ENCODE results near the gene FAM24B. TPM values are rescaled to one million over a fixed set of nuclear protein-coding genes. Genes with fewer than 3 reads are reported as not detected.

The FAM24B gene
- total RNA-seq, 1 experiment from 2014 or later: 4.3 TPM

DNA sequence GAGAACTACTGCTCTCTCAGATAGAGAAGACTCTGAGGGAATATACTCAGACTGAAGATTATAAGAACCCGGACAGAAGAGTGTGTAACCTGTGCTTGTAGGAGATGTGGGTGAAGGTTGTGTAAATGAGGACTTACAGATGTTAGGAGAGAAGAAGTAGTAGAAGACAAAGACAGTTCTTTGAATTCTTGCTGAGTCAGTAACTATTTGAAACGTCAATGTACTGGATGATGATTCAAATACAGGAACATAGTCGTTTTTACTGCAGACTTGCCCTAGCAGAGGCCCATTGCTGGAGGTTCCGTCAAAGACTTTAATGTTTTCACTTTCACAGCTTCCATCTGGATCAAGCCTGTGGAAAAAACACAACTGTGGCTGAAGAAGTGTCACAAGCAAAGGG lies 40.5 kb downstream of the FAM24B start:
- in situ Hi-C loops (cut with HindIII; ENCODE audit: low sequenced_read_pairs): no loop called here
- DNase-seq (ENCODE audit: low spot score): no peak

DNA sequence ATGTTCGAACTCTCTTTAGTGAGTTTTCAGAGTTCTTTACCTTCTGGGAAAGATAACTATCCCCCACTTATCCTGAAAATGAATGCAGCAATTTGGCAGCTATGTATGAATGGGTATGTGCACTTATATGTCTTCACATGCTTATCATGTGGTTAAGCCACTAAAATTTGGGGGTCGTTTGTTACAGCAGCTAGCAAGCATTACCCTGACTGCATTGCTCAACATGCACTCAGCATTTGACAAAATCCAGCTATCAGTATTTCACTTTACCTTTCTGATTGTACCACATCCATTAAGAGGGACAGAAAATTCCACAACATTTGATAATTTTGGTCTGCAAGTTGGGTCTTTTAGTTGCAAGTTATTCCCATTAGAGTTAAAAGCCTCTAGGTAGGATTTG lies 43.5 kb downstream of the FAM24B start:
- in situ Hi-C loops (cut with HindIII; ENCODE audit: low sequenced_read_pairs): no loop called here

DNA sequence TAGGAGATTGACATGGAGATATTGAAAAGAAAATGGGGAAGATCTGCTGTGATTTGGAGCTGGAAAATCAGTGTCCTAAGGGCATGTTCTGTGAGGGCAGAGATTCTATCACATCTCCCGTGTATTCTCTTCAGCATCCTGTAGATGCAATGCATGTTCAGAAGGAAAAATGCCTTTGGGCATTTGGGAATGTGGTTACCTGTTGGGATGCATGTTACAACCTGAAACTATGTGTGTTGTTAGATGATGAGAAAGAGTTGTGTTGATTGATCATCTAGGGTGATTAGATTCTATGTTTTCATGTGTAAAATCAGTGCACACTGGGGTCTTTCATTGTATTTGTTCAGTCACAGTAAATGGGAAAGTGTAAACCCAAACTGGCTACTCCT lies 48.4 kb downstream of the FAM24B start:
- no peak for DNase-seq (ENCODE audit: low spot score)
- in situ Hi-C loops (cut with HindIII; ENCODE audit: low sequenced_read_pairs): no loop called here

More for the DNA sequence above, 43.5 kb downstream of the FAM24B start:
- no peak for DNase-seq (ENCODE audit: low spot score)

DNA sequence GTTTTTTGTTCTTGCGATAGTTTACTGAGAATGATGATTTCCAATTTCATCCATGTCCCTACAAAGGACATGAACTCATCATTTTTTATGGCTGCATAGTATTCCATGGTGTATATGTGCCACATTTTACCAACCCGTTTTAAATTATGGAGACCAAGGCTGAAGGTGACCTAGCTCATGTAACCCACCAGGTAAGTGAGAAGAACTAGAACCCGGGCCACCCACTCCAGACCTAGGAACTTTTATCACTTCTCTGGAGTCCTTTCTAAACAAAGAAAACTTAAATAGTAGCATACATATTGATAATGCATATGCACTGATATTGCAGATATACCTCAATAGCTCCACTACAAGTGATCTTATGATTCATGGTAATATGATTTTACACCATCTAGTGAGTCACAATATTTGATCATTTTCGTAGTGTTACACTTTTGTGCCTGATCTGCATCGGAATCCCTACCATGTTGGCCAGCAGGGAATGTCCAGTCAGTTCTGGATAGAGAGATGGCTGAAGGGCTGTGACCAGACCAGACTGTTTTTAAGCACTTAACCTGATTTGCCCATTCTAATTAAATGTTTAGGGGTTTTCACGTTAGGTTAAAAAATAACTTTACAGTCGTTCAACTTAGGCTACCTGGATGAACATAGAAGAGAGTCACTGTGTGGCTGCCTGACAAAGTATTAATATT lies 49.0 kb downstream of the FAM24B start:
- in situ Hi-C loops (cut with HindIII; ENCODE audit: low sequenced_read_pairs): no loop called here

DNA sequence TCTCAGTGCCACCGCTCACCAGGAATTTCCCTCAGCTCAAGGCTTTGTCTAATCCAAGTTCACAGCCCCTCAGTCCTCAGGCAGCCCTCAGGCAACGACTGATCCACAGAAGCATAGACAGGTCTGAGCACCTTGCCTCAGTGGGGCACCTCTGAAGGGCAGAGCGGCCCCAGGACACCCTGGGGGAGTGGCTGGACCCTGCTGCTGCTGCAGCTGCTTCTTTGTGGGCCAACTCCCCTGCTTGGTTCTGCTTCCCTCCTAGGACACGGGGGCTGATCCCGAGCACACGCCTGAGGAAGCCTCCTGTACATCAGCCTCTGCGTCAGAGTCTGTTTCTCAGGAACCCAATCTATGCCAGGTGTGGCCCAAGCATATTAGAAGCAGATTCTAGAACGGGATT lies 49.9 kb downstream of the FAM24B start:
- no peak for DNase-seq (ENCODE audit: low spot score)
- in situ Hi-C loops (cut with HindIII; ENCODE audit: low sequenced_read_pairs): no loop called here

More for the DNA sequence above, 49.0 kb downstream of the FAM24B start:
- DNase-seq (ENCODE audit: low spot score): no peak

DNA sequence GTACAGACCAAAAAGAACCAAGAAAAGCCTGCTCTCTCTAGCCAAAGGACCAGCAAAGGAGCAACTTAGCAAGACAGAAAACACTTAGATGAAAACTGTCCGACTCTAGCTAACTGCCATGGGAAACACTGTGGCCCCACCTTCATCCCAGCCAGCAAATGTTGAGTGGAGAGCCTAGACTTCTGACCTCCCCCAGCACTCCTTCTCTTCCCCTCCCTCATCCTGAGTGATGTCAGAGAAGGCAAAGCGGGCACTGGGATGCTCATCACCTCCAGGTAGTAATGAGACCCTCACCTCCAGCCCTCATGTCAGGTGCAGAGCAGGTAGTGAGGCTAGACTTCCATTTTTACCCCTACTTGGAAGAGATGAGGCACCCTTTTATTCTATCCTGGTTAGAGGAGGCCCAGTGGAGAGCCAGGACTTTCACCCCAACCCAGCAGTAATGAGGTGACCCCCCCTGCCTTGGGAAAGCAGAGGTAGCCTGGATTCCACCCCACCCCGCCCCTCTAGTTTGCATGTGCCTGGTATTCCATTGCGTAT lies 50.6 kb downstream of the FAM24B start:
- no peak for DNase-seq (ENCODE audit: low spot score)
- in situ Hi-C loops (cut with HindIII; ENCODE audit: low sequenced_read_pairs): no loop called here

DNA sequence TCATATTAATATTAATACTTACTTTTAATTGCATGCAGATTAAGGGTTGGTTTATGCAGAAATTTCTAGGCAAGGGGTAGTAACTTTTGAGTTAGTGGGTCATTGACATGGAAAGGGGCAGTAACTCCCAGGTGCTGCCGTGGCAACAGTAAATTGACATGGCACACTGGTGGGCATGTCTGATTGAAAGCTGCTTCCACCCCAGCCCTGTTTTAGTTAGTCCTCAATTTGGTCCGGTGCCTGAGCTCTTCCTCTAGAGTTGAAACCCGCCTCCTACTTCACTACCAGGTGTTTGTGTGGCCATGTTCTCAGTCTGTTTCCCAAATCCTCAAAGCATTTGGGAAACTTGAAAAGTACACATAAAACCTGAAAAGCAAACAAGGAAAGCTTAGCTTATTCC lies 52.1 kb downstream of the FAM24B start:
- no peak for DNase-seq (ENCODE audit: low spot score)
- in situ Hi-C loops (cut with HindIII; ENCODE audit: low sequenced_read_pairs): no loop called here

DNA sequence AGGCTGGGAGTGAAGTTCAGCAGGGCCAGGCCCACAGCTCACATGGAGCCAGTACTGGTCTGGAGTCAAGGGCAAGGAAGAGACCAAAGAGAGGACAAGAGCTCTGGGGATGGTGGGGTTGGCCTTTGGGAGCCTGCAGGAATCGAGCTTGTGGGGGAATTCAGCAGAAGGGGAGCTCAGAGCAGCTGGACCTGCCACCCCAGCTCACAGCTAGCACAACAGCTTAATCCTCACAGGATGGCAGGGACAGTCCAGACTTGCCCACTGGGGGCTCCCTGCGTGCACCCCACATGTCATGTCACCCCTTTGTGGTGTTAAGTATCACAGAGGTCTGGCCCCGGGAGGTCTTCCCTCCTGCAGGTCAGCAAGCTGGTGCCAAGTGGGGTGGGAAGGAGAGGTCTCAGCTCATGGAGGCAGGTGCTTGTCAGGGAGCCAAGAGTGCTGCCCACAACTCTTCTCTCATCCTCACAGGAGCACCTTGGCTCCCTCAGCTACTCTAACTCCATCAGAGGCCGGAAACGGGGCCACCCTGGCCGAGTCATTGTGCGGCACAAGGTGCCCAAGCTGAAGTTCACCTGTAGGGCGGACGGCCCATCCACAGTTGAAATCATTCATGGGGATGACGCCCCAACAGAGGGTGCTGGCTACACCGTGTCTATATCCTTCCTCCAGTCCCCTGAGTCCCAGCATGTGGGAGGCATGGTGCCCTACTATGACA lies 56.2 kb downstream of the FAM24B start:
- in situ Hi-C loops (cut with HindIII; ENCODE audit: low sequenced_read_pairs): no loop called here
- DNase-seq (ENCODE audit: low spot score): no peak

DNA sequence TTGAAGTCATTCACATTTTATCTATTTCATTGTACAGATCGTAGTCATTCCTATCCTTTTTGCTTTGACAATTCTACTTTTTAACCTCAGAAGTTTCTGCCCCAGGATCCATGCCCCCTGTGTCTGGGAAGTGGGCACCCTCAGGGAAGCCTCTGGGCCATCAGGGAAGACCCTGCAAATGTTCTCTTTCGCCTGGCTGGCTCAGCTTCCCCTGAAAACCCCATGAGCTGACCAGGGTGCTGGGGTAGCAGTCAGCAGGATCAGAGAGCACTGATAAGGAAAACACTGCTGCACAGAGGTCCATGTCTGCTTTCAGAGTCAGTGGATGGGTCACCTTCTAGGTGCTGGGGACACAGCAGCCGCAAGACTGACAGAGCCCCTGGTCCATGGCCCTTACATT lies 57.6 kb downstream of the FAM24B start:
- in situ Hi-C loops (cut with HindIII; ENCODE audit: low sequenced_read_pairs): no loop called here
- DNase-seq (ENCODE audit: low spot score): no peak

DNA sequence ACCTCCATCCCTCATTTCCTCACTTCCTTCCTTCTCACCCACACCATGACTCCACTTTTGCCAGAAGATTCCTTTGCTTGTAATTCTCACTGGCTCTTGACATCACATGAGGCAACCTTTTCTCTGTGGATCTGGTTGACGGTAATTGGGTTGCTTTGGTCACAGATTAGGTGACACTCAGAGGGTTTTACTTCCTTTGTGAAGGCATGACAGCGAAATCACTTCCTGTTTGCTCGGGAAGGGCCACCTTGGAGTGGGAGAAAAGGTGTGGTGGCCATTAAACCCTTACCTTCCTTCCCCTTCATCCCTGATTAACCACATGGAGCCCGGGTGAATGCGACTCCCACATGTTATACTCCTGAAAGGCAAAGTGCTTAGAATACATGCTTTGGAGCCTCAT lies 63.9 kb downstream of the FAM24B start:
- in situ Hi-C loops (cut with HindIII; ENCODE audit: low sequenced_read_pairs): no loop called here
- no peak for DNase-seq (ENCODE audit: low spot score)

DNA sequence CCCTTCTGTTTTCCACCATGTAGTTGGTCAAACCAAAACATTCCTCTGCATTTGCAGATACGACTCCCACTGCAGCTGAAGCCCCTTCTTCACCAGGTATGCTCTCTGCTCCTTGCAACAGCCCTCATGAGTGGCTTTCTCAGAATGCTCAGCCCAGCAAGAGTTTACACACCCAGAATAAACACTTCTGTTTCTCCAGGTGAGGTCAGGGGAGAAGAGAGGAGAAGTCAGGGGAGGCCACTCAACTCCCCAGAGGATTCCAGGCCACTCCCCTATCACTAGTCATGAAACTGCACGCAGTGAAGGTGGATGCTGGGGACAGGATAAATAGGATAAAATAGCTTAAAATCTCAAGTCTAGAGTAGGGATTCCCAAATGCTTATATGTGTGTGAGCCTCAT lies 64.9 kb downstream of the FAM24B start:
- no peak for DNase-seq (ENCODE audit: low spot score)
- in situ Hi-C loops (cut with HindIII; ENCODE audit: low sequenced_read_pairs): no loop called here

DNA sequence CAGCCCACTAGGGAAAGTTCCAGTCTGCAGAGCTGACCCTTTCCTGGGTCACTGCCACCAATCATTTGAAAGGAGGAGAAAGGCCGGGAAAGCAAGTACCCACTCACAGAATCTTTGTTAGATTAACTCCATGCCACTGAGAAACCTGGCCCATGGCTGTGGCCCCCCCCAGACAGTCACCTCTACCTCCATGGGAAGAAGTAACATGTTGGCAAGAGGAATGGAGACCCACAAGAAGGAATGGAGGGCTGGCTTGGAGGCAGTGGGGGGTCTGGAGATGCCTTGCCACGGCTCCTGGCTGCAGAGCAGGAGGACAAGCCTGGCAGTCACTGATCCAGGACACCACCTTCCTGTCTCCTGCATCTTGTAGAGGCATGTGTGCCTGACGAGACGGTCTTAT lies 66.6 kb downstream of the FAM24B start:
- in situ Hi-C loops (cut with HindIII; ENCODE audit: low sequenced_read_pairs): no loop called here
- no peak for DNase-seq (ENCODE audit: low spot score)

DNA sequence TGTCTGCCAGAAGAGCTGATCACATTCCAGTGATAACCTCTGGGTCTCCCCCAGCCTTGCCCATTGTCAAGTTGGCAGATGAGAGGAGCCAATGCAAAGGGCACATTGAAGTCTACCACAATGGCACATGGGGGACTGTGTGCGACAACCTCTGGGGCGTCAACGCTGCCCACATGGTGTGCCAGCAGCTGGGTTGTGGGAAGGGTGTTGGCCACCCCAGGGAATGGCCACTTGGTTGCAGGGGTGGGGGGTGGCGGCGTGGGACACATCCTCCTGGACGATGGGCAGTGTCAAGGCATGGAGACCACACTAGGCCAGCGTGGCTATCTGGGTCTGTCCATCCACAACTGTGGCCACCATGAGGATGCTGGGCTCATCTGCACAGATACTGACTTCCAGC lies 77.1 kb downstream of the FAM24B start:
- in situ Hi-C loops (cut with HindIII; ENCODE audit: low sequenced_read_pairs): no loop called here

More for the DNA sequence above, 77.1 kb downstream of the FAM24B start:
- no peak for DNase-seq (ENCODE audit: low spot score)

Other genes with a start within 250 kb of the FAM24B start
- not detected in 2 replicates for gene C10orf120, start 179.7 kb downstream of the FAM24B start, total RNA-seq (2014; rRNA removed; shearing (Covaris generic))
- gene CUZD1, start 33.7 kb downstream of the FAM24B start, total RNA-seq (2014; rRNA removed; shearing (Covaris generic)): 1.7 and 1.8 TPM in 2 replicates
- not detected in 2 replicates for gene FAM24A, start 31.0 kb upstream of the FAM24B start, total RNA-seq (2014; rRNA removed; shearing (Covaris generic))
- 7.8 and 7.9 TPM in 2 replicates for gene C10orf88, start 74.6 kb upstream of the FAM24B start, total RNA-seq (2014; rRNA removed; shearing (Covaris generic))
- 12.2 and 22.3 TPM in 2 replicates for gene PSTK, start 100.8 kb upstream of the FAM24B start, total RNA-seq (2014; rRNA removed; shearing (Covaris generic))
- 0.49 and 1.0 TPM in 2 replicates for gene IKZF5, start 129.2 kb upstream of the FAM24B start, total RNA-seq (2014; rRNA removed; shearing (Covaris generic))
- 6.5 and 10.9 TPM in 2 replicates for gene ACADSB, start 129.4 kb upstream of the FAM24B start, total RNA-seq (2014; rRNA removed; shearing (Covaris generic))